HEK293T (cell line): ENCODE measurements around the gene GOSR1.

Source experiments
- ARNT ChIP-seq: fragments of 450-650 bp; IDR thresholded peaks from 2 replicates; pipeline ENCODE4 v1.6.1; 2017; ENCODE audit warnings: mild to moderate bottlenecking
- BHLHE40 ChIP-seq: fragments of 450-650 bp; IDR thresholded peaks from 2 replicates; pipeline ENCODE4 v1.6.1; 2016; ENCODE audit warnings: mild to moderate bottlenecking, moderate library complexity, borderline replicate concordance
- CTBP1 ChIP-seq: fragments of 450-650 bp; IDR thresholded peaks from 2 replicates; pipeline ENCODE4 v1.6.1; 2016; ENCODE audit warnings: borderline replicate concordance
- ELF4 ChIP-seq: fragments of 450-650 bp; IDR thresholded peaks from 2 replicates; pipeline ENCODE4 v1.6.1; 2017; ENCODE audit warnings: antibody characterized with exemption
- FOXA1 ChIP-seq: fragments of 450-650 bp; IDR thresholded peaks from 2 replicates; pipeline ENCODE4 v1.6.1; 2016; ENCODE audit warnings: mild to moderate bottlenecking
- FOXK2 ChIP-seq: fragments of 450-650 bp; IDR thresholded peaks from 2 replicates; pipeline ENCODE4 v1.6.1; 2016; ENCODE audit warnings: mild to moderate bottlenecking
- FOXM1 ChIP-seq: fragments of 450-650 bp; IDR thresholded peaks from 2 replicates; pipeline ENCODE4 v1.6.1; 2017; ENCODE audit warnings: mild to moderate bottlenecking, borderline replicate concordance
- HDGF ChIP-seq: fragments of 450-650 bp; IDR thresholded peaks from 2 replicates; pipeline ENCODE4 v1.6.1; 2017; ENCODE audit warnings: antibody characterized with exemption, borderline replicate concordance
- L3MBTL2 ChIP-seq: fragments of 450-650 bp; conservative IDR thresholded peaks from 2 replicates; pipeline ENCODE4 v1.6.1; 2016; ENCODE audit warnings: mild to moderate bottlenecking
- LEF1 ChIP-seq: fragments of 450-650 bp; IDR thresholded peaks from 2 replicates; pipeline ENCODE4 v1.6.1; 2017; ENCODE audit warnings: mild to moderate bottlenecking, borderline replicate concordance
- NFRKB ChIP-seq: fragments of 450-650 bp; IDR thresholded peaks from 2 replicates; pipeline ENCODE4 v1.6.1; 2016; ENCODE audit warnings: mild to moderate bottlenecking, moderate library complexity
- SP1 ChIP-seq: fragments of 450-650 bp; IDR thresholded peaks from 2 replicates; pipeline ENCODE4 v1.6.1; 2017
- SUZ12 ChIP-seq: fragments of 450-650 bp; IDR thresholded peaks from 2 replicates; pipeline ENCODE4 v1.6.1; 2016; ENCODE audit warnings: mild to moderate bottlenecking
- TARDBP ChIP-seq: fragments of 450-650 bp; IDR thresholded peaks from 2 replicates; pipeline ENCODE4 v1.6.1; 2016

- TF ChIP-seq NFRKB: no peak
- no peak for TF ChIP-seq ELF4
- no peak for TF ChIP-seq HDGF
- no peak for TF ChIP-seq TARDBP
- TF ChIP-seq SP1: no peak
- no peak for TF ChIP-seq FOXA1
- no peak for TF ChIP-seq ARNT
- TF ChIP-seq LEF1: no peak
- no peak for TF ChIP-seq CTBP1
- TF ChIP-seq L3MBTL2: no peak
- no peak for TF ChIP-seq BHLHE40
- TF ChIP-seq FOXM1: no peak
- TF ChIP-seq SUZ12: no peak
- no peak for TF ChIP-seq FOXK2
Measured at GRCh38 chr17:30477774-30478115, 537 bp downstream of the GOSR1 start.
